ENCODE measurements around the gene RAMP3. TPM values are rescaled to one million over a fixed set of nuclear protein-coding genes. Genes with fewer than 3 reads are reported as not detected.
"Not testable (repeated sequence)": the region's sequence is repeated elsewhere in the genome, so short reads cannot be mapped to it uniquely, and the experiment has no call there.

RAMP3 gene
- total RNA-seq, 1 donor from 2014 or later: 5.7 TPM

- FAIRE-seq: no peak
- DNase-seq (ENCODE audit: low spot score in 2 of 2): no peak
Observed at GRCh38 chr7:45155357-45155900, 2.2 kb upstream of the RAMP3 start.

- FAIRE-seq: no peak
- DNase-seq (ENCODE audit: low spot score in 2 of 2): no peak
Observed at GRCh38 chr7:45155941-45156340, 1.6 kb upstream of the RAMP3 start.

GRCh38 chr7:45156516-45157272 is 897 bp upstream of the RAMP3 start:
- no peak for DNase-seq (ENCODE audit: low spot score in 2 of 2)
- no peak for FAIRE-seq

DNA sequence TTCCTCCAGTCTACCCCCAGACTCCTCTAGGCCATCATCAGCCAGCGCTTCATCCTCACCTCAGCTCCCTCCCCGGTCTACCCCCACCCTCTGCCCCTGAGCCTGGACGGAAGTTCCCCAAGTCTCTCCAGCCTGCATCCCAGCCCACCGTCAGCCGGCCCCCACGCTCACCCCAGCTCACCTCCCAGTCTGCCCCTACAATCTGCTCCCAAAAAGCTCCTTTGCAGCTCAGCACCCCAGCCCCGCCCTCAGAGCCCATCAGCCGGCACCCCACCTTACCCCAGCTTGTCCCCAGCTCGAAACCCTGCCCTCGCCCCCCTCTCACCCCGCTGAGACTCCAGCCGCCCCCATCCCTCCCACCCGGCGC is 322 bp upstream of the RAMP3 start:
- FAIRE-seq: no peak
- DNase-seq (ENCODE audit: low spot score in 2 of 2): no peak

- no peak for FAIRE-seq
- no peak for DNase-seq (ENCODE audit: low spot score in 2 of 2)
Observed at GRCh38 chr7:45158471-45158870, 880 bp downstream of the RAMP3 start.

- DNase-seq (ENCODE audit: low spot score in 2 of 2) (no peak), FAIRE-seq (no peak)
Observed at GRCh38 chr7:45159296-45159695, 1.7 kb downstream of the RAMP3 start.

DNA sequence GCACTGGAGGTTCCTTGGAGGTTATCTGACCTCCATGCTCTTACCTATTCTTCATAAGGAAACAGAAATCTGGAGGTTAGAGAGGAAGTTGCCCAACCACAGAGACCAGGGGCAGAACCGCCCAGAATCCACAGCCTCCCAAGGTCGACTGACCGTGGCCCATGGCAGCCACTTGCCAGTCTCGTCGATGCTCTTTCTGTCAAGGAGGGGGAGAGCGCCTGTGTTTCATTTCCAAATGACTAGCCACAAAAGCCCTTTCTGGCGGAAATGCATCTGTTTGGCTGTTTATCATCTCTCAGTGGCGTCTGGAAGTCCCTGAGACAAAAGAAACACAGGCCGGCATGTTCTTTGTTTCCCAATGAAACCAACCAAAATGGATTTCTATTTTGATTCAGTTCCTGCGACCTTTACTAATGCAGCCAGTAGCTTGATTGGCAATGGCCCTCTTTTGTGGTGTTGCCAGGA is 2.9 kb downstream of the RAMP3 start:
- peak in 1 of 2 donors; percentile 48 for DNase-seq (ENCODE audit: low spot score in 2 of 2)
- no peak for FAIRE-seq

DNA sequence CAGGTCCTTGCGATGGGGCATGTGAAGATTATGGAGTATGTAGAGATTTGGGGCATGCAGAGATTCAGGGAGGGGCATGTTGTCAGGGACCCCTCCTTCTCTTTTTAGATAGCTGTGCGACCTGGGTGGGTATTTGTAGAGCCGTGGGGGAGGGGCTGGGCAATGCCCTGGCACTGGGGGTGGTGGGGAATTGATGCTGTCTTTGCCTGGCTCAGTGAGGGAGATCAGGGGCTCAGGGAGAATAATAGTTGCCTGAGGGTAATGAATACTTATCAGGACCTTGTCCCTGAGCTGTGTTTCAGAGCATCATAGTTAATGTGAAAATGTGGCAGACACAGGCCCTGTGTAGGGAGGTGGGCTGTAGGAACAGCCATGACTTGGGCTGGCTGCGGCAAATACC is 3.5 kb downstream of the RAMP3 start:
- DNase-seq (ENCODE audit: low spot score in 2 of 2) (no peak), FAIRE-seq (no peak)

DNA sequence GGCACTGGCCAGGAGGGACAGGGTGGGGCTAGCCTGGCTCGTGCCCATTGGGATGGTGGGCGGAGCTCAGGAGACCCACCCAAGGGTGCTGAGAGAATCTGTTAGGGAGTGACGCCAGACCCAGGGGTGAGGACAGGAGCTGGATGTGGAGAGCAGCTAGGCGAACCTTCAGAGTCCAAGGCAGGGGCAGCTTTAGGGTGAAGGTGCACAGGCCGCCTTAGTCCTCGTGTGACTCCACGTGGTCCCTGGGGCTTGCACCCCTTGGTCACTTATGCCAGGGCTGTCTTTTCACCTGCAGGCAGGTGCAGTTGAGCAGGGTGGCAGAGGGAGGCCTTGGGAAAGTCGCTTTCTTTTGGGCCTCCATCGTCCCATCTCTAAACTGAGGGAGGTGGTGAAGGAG is 4.3 kb downstream of the RAMP3 start:
- DNase-seq (ENCODE audit: low spot score in 2 of 2) (no peak), FAIRE-seq (no peak)

- FAIRE-seq (no peak), DNase-seq (ENCODE audit: low spot score in 2 of 2) (no peak)
Observed at GRCh38 chr7:45162311-45162845, 4.8 kb downstream of the RAMP3 start.

DNA sequence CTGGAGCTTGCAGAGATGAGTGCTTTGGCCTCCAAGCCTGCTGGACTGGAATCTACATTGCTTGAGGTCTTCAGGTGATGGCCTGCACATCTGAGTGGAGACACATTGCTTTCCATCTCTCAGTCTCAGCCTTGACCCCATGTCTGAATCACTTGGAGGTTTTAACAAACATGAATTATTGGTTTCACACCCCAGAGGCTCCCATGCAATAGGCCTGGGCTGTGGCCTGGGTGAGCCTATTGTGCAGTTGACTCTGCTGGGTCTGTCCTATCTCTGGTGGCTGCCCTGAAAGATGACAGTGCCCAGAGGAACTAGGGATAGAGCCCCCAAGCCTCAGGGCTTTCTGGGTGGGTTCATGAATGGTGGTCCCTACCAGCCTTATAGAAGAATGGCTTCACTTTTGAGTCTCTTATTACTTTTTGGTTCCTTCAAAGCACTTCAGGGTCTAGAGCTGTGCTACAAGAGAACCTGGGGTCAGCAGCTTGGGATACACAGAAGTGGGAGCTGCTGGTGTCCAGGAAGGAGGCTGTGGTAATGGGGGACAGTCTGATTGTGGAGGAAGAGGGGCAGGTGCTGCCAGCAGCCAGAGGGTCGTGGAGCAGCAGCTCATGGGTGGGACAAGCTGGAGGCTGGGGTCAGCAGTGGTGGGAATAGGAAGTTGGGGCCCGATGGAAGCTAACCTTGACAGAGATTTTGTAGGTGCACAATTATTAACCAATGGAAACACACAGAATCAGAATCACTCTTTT is 5.5 kb downstream of the RAMP3 start:
- FAIRE-seq: no peak

DNA sequence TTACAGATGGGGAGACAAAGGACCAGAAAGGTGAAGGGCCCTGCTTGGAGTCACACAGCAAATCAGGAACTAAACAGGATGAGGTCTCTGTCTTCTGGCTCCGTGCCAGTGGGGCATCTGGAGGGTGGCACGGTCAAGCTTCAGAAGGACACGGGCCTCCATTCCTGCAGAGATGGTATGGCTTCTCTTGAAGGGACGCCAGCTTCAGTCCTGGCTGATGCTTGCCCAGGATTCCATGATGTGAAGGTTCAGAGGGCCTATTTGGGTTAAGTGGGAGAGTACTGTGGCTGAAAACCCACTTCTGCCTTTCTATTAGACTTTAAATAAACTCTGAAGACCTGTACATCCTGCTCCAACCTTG is 6.1 kb downstream of the RAMP3 start:
- FAIRE-seq: no peak
- no peak for DNase-seq (ENCODE audit: low spot score in 2 of 2)

More for the DNA sequence above, 5.5 kb downstream of the RAMP3 start:
- DNase-seq (ENCODE audit: low spot score in 2 of 2): no peak

GRCh38 chr7:45164271-45164670 is 6.7 kb downstream of the RAMP3 start:
- not testable (repeated sequence) for FAIRE-seq; DNase-seq (ENCODE audit: low spot score in 2 of 2)

DNA sequence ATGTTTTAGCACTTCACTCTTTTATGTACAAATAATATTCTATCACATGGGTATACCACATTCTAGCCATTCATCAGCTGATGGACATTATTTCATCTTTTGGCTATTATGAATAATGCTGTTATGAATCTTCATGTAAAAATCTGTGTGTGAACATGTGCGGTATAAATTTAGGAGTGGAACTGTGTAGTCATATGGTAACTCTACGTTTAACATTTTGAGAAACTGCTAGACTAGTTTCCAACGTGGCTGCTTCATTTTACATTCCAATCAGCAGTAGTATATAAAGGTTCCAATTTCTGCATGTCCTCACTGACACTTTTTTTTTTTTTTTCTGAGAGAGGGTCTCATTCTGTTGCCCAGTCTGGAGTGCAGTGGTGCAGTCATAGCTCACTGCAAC is 8.3 kb downstream of the RAMP3 start:
- DNase-seq (ENCODE audit: low spot score in 2 of 2) (no peak), FAIRE-seq (no peak)

GRCh38 chr7:45171946-45172345 is 14.4 kb downstream of the RAMP3 start:
- DNase-seq (ENCODE audit: low spot score in 2 of 2): no peak
- no peak for FAIRE-seq

- no peak for DNase-seq (ENCODE audit: low spot score in 2 of 2)
- no peak for FAIRE-seq
Observed at GRCh38 chr7:45173596-45174327, 16.2 kb downstream of the RAMP3 start.

DNA sequence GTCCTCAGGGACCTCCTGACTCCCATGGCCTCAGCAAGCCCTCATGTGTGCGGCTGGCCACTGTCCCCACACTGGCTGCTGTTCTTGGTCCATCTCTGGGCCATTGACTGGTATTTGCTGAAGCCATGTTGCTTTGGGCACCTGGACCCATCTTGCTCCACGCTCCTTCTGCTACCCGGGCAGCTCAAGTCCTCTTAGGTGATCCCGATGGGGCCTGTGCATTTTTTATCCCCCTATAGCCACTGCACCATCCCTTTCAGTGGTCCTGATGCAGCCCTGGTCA is 16.7 kb downstream of the RAMP3 start:
- no peak for DNase-seq (ENCODE audit: low spot score in 2 of 2)
- no peak for FAIRE-seq

DNA sequence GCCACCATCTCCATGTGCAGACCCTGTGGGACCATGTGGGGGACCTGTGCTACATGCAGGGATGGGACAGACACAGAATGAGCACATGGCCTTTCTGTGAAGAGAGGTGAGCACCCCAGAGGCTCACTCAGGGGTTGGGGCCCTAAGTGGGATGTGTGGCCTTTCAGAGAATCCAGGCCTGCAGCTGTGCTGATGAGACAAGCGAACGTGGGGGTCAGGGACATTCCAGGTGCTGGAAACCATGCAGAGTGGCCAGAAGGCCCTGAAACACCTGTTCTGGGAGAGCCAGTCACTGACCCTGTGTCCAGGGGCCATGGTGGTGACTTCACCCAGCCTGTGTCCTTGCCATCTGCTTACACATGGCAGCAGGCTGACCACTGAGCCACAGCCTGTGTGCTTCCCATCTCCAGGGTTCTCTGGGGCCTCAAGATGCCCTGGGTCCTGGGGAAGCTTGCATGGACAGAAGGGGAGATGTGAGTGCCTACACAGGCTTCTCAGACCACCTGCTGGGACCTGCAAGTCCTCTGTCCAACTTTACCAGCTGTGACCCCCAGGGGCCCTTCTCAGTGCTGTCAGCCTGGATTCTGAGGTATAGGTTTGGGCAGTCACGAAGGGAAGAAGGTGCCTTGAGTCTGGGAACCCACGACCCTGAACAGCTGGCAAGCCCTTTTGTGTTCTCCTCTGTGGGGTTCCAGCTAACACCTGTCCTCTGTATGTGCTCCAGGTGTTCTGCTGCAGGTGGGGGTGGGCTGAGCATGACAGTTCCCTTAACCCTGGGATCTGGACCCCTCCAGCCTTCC is 17.6 kb downstream of the RAMP3 start:
- FAIRE-seq (no peak), DNase-seq (ENCODE audit: low spot score in 2 of 2) (no peak)

DNA sequence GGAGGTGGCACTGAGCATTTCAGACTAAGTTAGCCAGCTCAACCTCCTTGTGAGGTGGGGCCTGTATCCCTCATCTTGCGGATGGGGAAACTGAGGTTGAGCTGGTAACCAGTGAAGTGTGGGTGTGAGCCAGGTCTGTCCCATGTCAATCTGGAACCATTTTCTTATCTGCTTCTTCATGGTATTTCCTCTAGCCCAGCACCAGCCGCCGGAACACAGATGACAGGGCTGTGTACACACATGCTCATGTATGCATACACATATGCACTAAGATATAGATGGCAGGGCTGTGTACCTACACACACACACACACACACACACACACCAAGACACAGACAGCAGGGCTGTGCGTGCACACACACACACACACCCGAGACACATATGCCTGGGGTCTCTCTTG is 18.5 kb downstream of the RAMP3 start:
- FAIRE-seq: no peak
- DNase-seq (ENCODE audit: low spot score in 2 of 2): no peak

Data from frontal cortex (tissue), 4 donors.